SH-SY5Y (cell line): ENCODE data around the gene MFSD12.

Source experiments
- GATA2 ChIP-seq: IDR thresholded peaks from 2 replicates; pipeline ENCODE4 v1.6.1; 2011; ENCODE audit warnings: mild to moderate bottlenecking, low read depth, low read length
- GATA3 ChIP-seq: IDR thresholded peaks from 2 replicates; pipeline ENCODE4 v1.6.1; 2011; ENCODE audit warnings: low read depth, mild to moderate bottlenecking, low read length, moderate library complexity

DNA sequence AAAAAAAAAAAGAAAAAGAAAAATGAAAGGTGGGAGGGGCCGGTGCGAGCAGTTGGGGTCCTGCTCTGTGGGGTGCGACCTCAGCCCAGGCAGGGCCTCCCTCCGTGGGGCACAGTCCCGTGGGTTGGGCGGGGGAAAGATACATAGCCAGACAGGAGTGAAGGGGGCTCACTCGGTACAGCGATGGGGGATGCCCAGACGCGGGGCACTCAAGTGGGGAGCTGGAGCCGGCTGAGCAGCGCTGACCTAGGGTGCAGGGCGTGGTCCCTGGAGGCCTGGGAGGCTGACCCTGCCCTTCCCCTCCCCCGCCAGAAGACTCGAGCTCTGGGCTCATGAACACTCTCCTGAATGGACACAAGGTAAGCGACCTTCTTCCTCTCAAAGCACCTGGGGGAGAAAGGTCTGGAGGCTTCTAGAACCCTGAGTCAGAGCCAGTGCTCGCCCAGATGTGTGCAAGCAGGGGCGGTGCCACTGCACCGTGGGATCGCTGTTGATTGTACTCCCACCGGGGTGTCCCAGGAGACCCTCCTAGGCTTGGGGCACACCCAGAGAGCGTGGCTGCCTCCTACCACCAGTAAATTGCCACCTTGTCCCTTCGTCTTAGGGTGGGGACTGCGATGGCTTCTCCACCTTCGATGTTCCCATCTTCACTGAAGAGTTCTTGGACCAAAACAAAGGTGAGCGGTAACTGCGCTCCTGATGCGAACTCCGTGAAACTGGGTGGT is 18.7 kb upstream of the MFSD12 start:
- TF ChIP-seq GATA2 = no peak
- no peak for TF ChIP-seq GATA3
